GM12891 (cell line): ENCODE measurements around the gene SHROOM3.

Experiments
- POLR2A ChIP-seq: IDR thresholded peaks from 2 replicates; pipeline ENCODE4 v1.6.1; 2011; ENCODE audit warnings: low read depth, low read length, control low read depth
- POLR2AphosphoS5 ChIP-seq: IDR thresholded peaks from 2 replicates; pipeline ENCODE4 v1.6.1; 2011; ENCODE audit warnings: low read depth, low read length, control low read depth
- TAF1 ChIP-seq: IDR thresholded peaks from 2 replicates; pipeline ENCODE4 v1.6.1; 2011; ENCODE audit warnings: low read depth, low read length, control low read depth

DNA sequence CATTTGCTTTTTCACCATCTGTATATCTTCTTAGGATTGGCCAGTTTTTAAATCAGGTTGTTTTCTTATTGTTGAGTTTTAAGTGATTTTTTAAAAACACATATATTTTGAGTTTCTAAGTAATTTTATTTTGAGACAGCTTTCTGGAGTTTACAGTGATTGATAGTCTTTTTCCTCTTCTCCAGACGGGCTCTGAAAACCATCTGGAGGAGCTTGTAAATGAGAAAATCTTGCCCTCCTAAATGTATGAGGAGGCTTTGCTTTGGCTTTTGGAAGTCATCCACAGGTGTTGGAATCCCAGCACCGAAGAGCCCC, 302.7 kb downstream of the SHROOM3 start:
- TF ChIP-seq TAF1 (no peak), POLR2A (no peak), POLR2AphosphoS5 (no peak)
